HG02870 (cell line): ENCODE measurements around the gene TFCP2.

ENCODE experiments used
- ATAC-seq: cut with Tn5 transposase; IDR thresholded peaks from one replicate; pipeline ENCODE4 v1.9.1; 2021; ENCODE audit warnings: mild to moderate bottlenecking, moderate library complexity; ENCODE audit not compliant: unreplicated experiment

The TFCP2 gene

DNA sequence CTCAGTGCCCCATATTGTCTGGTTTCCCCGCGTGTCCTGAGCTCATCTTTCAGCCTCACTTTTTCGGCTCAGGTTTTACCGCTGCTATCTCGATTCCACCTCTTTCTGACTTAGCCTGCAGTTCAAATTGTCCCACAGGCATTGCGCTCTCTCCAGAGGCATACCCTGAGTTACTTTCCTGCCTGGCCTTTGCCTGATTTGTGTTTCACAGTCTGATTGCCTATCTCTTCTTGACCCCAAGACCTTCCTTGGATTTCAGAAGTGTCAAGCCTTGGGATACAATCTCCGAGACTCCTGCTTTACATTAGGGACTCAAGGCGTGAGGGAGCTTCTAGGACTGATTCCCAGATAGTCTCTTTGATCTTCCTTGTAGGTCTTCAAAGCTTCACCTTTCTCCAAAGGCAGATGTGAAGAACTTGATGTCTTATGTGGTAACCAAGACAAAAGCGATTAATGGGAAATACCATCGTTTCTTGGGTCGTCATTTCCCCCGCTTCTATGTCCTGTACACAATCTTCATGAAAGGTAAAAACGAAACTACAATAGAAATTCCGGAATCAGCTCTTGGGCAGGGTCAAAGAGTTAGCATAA, 124.2 kb downstream of the TFCP2 start:
- no peak for ATAC-seq

DNA sequence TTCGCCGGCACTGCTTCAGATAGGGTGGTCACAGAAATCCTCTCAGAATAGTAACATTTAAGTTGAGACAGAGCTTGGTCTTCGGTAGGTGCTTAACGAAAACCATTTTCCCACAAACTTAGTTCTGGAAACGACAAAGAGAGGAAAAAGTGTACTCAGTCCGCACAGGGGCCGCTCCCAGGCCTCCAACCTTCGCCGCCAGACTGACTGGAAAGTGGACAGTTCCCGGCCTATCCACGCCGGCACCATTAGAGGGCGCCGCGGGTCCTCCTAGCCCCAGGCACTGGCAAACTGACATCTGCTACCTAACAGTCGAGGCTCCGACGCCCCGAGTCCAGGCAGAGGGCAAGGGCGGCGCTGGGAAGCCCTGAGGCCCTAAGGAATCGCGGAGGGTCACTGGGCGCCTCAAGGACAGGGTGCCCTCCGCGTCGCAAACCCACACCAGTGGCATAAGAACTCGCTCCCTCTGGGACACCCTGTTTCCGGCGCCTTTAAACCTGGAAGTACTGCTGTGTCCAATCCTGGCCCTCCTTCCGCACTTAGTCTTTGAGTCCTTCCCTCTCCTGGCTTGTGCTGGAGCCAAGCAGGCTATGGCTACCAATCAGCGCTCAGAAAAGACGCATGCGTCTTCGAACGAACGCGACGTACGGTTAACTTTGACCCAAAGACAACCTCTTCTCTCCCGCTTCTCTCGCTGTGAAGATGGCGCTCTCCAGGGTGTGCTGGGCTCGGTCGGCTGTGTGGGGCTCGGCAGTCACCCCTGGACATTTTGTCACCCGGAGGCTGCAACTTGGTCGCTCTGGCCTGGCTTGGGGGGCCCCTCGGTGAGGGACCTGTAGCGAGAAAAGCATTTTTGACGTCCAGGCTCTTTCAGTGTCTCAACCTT, 125.0 kb downstream of the TFCP2 start, which contains the start of gene LETMD1:
TSS of gene LETMD1 (plus strand) at position 673 of the 886 bp plus-strand sequence. CDS start at position 703, 30 bp downstream.
- ATAC-seq, result peak; percentile 94
